ENCODE results near the gene RBFOX2.
"Not testable (repeated sequence)": the region's sequence is repeated elsewhere in the genome, so short reads cannot be mapped to it uniquely, and the experiment has no call there.

RBFOX2 gene

GRCh38 chr22:36008131-36008530, 20.5 kb downstream of the RBFOX2 start:
- FAIRE-seq, result no peak
- DNase-seq (ENCODE audit: insufficient read length, low spot score), result no peak
- no peak for TF ChIP-seq POLR2A (IDR thresholded peaks at IDR 0.05; ENCODE audit: low read depth, low read length)

GRCh38 chr22:36003972-36004674, 24.5 kb downstream of the RBFOX2 start:
- FAIRE-seq, result no peak
- TF ChIP-seq POLR2A (IDR thresholded peaks at IDR 0.05; ENCODE audit: low read depth, low read length), result no peak
- DNase-seq (ENCODE audit: insufficient read length, low spot score), result no peak

DNA sequence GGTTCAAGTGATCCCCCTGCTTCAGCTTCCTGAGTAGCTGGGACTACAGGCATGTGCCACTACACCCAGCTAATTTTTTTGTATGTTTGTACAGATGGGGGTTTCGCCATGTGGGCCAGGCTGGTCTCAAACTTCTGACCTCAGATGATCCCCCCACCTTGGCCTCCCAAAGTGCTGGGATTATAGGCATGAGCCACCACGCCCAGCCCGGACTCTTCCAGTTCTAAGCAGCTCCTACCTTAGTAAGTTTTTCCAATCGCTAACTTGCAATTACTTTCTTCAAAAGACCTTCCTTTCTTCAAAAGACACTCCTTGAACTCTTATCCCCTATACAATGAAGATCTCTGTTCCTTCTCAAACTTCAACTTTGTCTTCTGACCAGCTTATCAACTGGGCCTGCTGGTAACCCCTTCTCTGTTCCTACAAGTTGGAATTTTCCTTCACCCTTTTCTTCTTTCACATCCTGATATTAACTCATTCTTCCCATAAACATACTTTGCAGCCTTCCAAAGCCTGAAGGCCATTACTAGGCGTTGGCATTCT, 25.8 kb downstream of the RBFOX2 start:
- no peak for TF ChIP-seq POLR2A (IDR thresholded peaks at IDR 0.05; ENCODE audit: low read depth, low read length)
- FAIRE-seq, result no peak
- DNase-seq (ENCODE audit: insufficient read length, low spot score), result no peak

GRCh38 chr22:36002084-36002483, 26.5 kb downstream of the RBFOX2 start:
- no peak for FAIRE-seq
- TF ChIP-seq POLR2A (IDR thresholded peaks at IDR 0.05; ENCODE audit: low read depth, low read length), result no peak
- no peak for DNase-seq (ENCODE audit: insufficient read length, low spot score)

DNA sequence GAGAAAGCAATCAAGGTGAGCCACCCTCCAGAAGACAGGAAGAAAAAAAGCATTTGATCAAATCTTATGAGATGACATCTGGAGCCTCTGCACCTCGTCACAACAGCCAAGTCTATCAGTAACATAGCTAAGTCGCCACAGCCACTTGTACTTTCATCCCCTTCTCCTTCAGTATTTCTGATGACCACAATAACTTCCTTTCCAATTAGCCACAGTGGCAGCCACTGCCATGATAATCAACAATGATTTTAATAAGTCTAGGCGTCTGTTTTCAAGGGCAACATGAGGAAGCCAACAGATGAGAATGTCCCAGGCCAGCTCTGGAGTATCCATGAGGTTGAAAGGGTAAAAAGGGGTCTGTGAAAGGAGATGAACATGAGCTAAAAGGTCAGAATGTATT, 29.9 kb downstream of the RBFOX2 start:
- DNase-seq (ENCODE audit: insufficient read length, low spot score), result no peak
- no peak for FAIRE-seq

DNA sequence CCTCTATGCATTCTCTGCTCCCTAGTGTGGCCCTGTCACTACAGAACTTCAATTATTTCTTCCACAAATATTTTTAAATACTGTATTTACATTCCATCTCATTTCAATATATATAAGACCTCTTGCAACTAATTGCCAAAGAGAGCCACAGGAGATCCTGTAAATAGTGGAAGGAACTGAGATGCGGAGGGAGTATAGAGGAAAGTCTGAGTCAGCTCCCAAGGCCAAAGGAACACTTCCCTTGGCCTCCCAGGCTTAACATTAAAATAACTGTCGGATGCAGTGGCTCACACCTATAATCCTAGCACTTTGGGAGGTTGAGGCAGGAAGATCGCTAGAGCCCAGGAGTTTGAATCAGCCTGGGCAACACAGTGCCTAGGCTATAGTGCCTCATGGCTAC, 31.2 kb downstream of the RBFOX2 start:
- FAIRE-seq (no peak), DNase-seq (ENCODE audit: insufficient read length, low spot score) (no peak)
- no peak for TF ChIP-seq POLR2A (IDR thresholded peaks at IDR 0.05; ENCODE audit: low read depth, low read length)

More for the DNA sequence above, 29.9 kb downstream of the RBFOX2 start:
- no peak for TF ChIP-seq POLR2A (IDR thresholded peaks at IDR 0.05; ENCODE audit: low read depth, low read length)

DNA sequence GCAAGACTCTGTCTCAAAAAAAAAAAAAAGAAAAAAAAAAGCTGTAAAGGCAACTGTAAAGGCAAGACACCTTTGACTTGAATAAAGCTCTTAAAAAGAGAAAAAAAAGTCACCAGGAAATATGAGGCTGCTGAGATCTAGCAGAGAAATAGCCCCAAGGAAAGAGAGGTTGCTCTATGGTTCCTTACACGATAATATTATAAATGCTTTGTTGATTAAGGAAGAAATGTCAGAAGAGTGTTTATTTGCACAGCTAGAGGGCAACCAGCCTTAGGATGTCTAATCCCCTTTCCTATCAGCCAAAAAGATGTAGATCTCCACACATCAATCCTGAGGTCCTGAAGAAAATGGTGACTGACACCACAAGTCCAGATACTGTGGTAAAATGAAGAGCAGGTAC, 32.0 kb downstream of the RBFOX2 start:
- DNase-seq (ENCODE audit: insufficient read length, low spot score) (no peak), FAIRE-seq (no peak)
- no peak for TF ChIP-seq POLR2A (IDR thresholded peaks at IDR 0.05; ENCODE audit: low read depth, low read length)

DNA sequence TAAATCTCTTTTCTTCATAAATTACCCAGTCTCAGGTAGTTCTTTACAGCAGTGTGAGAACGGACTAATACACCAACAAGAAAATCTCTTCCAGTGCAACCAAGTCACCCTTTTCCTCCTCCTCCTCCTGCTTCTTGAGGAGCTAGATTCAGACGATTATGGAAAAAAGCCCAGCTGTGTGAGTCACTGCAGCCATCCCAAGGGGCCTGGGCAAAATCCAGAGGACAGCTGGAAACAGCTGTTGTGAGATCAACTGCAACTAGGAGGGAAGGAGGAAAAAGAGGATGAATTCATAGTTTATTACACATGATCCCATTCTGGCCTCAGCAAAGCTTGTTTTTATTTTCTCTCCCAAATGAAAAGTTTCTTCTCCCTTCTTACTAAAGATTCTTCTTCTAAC, 32.9 kb downstream of the RBFOX2 start:
- no peak for TF ChIP-seq POLR2A (IDR thresholded peaks at IDR 0.05; ENCODE audit: low read depth, low read length)
- FAIRE-seq (peak; percentile 84), DNase-seq (ENCODE audit: insufficient read length, low spot score) (peak; percentile 15)

GRCh38 chr22:35995348-35995747, 33.3 kb downstream of the RBFOX2 start:
- DNase-seq (ENCODE audit: insufficient read length, low spot score) (no peak), FAIRE-seq (no peak)
- no peak for TF ChIP-seq POLR2A (IDR thresholded peaks at IDR 0.05; ENCODE audit: low read depth, low read length)

DNA sequence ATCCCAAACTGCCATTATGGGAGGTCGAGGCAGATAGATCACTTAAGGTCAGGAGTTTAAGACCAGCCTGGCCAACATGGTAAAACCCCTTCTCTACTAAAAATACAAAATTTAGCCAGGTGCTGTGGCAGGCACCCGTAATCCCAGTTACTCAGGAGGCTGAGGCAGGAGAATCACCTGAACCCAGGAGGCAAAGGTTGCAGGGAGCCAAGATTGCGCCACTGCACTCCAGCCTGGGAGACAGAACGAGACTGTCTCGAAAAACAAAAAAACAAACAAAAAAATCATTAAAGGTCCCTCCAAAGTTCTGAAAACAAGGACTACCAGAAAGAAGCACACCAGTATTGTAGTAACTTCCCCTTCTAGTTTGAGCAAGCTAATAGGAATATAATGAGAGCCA, 34.9 kb downstream of the RBFOX2 start:
- not testable (repeated sequence) for FAIRE-seq; DNase-seq (ENCODE audit: insufficient read length, low spot score)

GRCh38 chr22:35993048-35993714, 35.4 kb downstream of the RBFOX2 start:
- no peak for TF ChIP-seq POLR2A (IDR thresholded peaks at IDR 0.05; ENCODE audit: low read depth, low read length)
- FAIRE-seq, result no peak

GRCh38 chr22:35991168-35991567, 37.5 kb downstream of the RBFOX2 start:
- no peak for FAIRE-seq
- no peak for TF ChIP-seq POLR2A (IDR thresholded peaks at IDR 0.05; ENCODE audit: low read depth, low read length)
- DNase-seq (ENCODE audit: insufficient read length, low spot score), result no peak

More at GRCh38 chr22:35993048-35993714, 35.4 kb downstream of the RBFOX2 start:
- DNase-seq (ENCODE audit: insufficient read length, low spot score), result no peak

DNA sequence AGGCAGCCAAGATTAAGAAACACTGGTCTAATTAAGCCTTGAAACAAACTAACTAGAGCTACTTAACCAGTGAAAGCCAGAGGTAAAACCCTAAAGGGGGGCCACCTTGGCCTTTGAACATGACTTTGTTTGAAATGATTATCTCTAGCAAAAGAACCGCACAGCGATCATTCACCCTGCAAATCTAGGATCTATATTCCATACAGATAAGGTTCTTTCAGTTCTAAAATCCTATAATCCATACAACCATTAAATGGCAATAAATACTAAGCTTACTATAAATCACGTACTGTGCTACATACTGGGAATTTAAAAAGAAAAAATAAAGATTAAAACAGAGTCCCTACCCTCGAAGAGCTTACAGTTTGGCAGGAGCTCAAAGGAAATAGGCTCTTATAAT, 40.6 kb downstream of the RBFOX2 start:
- DNase-seq (ENCODE audit: insufficient read length, low spot score) (no peak), FAIRE-seq (no peak)
- TF ChIP-seq POLR2A (IDR thresholded peaks at IDR 0.05; ENCODE audit: low read depth, low read length), result no peak

DNA sequence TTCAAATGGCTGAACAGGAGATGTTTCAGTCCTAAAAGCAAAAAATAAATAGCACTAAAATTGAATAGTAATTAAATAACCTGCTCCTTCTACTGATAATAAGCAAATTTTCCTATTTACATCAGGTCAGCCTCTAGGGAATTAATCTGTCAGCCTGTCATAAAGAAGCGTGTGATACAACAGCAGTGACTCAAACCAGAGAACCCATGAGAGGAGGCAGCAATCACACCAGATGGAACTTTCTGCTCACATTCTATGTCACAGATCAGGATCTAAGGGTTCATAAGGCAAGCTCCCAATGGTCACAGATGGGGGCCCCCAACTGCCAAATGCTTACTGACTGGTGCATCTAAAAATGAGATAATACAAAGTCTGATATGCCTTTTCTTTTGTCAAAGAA, 41.1 kb downstream of the RBFOX2 start:
- no peak for DNase-seq (ENCODE audit: insufficient read length, low spot score)
- no peak for FAIRE-seq
- no peak for TF ChIP-seq POLR2A (IDR thresholded peaks at IDR 0.05; ENCODE audit: low read depth, low read length)

DNA sequence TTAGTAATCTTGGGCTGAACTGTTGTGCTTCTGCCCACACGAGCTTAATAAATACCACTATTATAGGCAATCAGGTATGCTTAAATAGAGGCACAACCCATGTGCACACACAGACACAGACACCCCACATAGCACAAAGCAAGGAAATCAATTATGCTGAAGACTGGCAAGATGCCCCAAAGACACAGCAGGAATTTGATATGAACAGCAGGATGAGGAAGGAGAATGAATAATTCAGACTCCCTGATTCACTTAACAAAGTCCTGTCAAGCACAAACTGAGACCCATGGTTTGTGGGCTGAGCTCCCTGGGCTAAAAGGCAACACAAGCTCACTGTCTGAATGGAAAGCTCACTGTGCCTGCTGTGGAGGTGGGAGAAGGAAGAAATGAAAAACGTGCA, 42.5 kb downstream of the RBFOX2 start:
- FAIRE-seq, result peak; percentile 61
- no peak for DNase-seq (ENCODE audit: insufficient read length, low spot score)
- no peak for TF ChIP-seq POLR2A (IDR thresholded peaks at IDR 0.05; ENCODE audit: low read depth, low read length)
